Measurements from ENCODE around the gene TPRKB.
"Not testable (repeated sequence)": the region's sequence is repeated elsewhere in the genome, so short reads cannot be mapped to it uniquely, and the experiment has no call there.

GRCh38 chr2:73778867-73779466 is 41.8 kb upstream of the TPRKB start:
- not testable (repeated sequence) for TF ChIP-seq CTCF, POLR2A (IDR thresholded peaks at IDR 0.05)
